GM04504 (cell line): ENCODE data around the gene ANKRD60.
A peak's percentile ranks its signal among the peaks of the same experiment; 100 is the strongest.

Experiments
- DNase-seq: peaks from one replicate; pipeline ENCODE4 v3.0.0-alpha.2; 2012; ENCODE audit warnings: low read depth

The ANKRD60 gene

DNA sequence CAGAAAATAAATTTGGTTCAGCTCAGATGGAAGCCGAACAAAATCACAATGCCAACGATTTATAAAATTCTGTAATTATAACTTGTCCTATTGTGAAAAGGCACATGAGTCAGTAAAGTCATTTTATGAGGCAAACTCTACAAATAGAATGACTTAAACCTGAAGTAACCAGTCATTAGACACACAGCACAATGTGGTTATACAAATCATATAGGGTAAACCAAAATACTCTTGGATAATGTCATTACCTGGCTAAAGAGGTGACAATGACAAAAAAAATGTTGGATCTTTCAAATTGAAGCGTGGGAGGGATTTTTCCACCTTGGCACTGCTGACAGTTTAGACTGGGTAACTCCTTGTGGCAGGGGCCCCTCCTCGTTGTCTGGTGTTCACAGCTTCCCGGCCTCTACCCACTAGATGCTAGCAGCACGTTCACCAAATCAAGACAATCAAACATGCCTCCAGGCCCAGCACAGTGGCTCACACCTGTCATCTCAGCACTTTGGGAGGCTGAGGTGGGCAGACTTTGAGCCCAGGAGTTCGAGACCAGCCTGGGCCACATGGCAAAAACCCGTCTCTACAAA lies 5.0 kb downstream of the ANKRD60 start:
- DNase-seq: no peak

DNA sequence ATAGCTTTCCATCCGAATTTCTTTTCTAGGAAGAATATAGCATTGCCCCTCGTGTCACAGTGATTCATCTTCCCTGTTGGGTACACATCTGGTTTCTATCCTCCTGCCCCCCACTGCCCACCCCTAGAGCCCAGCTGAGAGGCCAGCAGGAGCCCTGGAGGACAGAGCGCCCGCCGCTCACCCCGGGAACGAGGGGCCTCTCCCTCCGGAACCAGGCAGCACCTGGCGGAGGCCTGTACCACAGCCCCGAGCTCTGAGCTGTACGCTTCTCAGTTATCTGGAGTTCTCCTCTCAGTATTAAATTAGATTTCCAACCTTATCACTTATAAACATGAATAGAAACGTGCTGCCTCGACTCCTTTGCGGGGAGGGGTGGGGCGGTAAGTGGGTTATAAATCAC lies 6.0 kb downstream of the ANKRD60 start:
- no peak for DNase-seq

DNA sequence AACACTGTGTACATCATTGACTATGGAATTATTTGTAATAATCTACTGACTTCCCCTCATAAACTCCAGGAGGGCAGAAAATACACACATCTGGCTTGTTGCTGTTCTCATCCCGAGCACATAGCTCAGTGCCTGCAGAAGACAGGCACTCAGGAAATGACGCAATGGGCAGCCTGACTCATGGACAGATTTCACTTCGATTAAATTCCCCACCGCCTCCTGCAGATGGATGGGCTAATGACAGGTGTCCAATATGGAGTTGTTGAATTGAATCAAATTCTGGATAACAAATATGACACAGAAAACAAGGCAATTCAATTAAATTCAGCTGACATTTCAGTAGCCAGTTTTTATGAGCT lies 9.1 kb downstream of the ANKRD60 start:
- peak; percentile 78 for DNase-seq

DNA sequence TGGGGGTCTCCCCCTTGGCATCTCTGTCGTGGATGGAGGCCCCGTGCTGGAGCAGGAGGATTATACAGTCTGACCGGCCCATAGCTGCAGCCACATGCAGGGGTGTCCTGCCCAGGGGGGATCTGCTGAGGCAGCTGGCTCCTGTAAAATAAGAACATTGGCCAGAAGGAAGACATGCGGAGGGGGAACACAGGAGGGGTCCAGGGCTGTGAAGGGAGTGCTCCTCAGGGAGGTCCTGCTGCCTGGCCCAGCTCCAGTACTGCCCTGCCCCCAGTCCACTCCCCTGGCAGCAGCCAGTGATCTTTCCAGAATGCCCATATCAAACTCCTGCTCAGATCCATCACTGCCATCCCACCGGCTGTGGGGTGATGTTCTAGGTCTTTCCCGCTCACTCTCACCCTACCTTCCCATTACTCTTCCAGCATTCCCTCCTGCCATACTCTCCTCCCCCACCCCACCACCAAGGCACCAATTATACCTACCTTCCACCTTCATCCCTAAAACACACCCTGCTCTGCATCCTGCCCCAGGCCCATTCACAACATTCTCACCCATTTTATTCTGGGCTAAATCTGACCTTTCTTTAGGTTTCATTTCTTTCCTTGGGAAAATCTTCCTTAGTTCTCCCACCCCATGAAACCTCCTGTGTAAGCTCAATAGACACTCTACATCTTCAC lies 9.7 kb downstream of the ANKRD60 start:
- no peak for DNase-seq

DNA sequence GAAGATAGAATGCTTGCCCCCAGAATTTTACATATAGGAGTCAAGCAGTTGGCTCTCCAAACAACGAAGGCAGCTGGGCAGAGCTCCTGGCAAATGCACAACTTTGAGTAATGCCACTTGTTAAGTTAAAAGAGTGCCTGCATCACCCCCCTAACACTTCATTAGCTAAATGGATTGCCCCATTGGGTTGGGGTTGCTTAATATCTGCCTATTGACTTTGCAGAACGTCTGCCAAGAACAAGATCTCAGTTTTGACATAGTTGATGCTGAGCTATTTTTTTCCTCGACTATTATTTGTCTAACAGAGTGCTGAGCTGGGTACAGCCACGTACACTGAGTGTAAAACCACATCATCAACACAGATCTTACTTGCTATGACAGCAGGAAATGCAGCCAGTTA lies 12.1 kb downstream of the ANKRD60 start:
- DNase-seq: no peak

DNA sequence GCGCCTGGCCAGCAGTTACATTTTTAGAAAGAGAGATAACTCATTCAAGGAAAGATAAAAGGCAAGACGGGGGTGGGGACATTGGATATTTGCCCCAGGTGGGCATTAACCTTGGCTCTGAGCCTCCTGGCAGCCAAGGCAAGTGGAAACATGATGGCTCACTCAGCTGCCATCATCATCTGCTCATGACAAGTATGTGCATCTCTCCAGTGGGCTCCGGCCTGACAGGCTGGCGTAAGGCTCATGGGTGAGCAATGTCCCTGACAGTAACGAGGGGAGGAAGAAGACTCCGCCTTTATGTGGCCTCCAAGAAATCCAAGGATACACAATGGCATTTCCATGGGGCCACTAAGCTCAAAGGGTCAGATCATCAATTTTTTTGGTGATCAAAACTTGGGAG lies 13.3 kb downstream of the ANKRD60 start:
- no peak for DNase-seq

DNA sequence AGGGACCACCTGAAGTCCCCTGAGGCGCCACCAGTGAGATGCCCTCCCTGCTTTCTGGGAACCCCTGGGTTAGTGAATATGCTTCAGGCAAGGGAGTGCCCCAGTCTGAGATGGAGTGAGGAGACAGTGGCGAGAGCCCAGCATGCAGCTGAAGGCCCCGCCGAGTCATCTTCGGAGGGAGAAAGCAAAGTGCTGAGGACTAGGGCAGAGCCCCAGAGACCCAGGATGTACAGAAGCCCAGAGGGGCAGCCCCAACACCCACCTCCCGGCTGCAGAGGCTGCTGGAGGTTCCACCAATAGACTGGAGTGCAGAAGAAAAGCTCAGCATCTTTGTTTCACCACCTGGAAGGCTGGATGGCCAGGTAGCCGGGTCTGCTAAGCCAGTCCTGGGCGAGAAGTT lies 14.1 kb downstream of the ANKRD60 start:
- DNase-seq: no peak

DNA sequence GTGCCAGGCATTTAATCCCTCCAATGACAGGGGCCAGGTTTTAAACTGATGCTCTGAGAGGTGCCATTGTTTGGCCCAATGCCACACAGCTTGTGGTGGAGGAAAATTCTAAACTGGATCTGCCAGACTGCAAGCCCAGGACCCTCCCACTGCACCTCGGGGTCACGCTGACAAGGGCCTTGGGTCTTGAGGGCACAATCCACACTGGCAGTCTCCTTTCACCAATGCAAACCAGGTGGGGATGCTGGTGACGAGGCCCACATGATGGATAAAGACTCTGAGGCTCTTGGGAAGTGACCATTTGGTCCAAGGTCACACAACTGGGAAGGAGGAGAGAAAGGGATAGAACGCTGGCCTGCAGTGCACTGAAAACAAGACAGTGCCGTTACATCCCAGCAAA lies 14.7 kb downstream of the ANKRD60 start:
- DNase-seq: no peak

DNA sequence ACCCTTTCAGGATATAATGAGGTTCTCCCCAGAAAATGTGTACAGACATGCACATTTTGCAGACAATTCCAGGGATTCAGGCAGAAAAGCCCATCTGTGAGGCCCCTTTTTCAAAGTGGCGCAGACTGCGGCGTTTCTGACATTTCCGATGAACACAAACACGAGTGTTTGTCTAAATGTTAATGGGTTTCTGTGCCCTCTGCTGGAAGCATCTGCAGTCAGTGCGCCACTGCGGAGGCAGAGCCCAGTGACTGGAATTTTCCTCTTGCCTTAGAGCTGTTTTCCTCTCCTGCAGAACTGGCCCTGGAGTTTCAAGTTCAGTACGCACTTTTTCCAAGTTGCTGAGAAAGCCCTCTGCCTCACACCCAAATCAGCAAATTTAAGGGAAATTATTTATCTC lies 15.3 kb downstream of the ANKRD60 start:
- no peak for DNase-seq

DNA sequence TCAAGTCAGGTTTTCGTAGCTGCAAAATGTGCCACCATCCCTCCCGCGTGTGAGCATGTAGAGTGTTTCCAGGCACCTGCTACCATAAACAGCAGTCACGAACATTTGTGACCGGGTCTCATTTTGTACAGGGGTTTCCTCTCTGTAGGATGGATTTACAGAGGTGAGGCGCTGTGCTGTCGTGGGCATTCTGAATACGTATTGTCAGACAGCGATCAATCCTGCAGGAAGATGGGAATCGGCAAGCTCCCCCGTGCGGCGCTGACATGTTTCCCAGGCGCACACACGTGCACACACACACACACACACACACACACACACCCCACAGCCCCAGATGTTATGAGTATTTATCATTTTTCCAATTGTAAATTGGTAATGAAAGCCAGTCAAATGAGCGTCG lies 15.8 kb downstream of the ANKRD60 start:
- no peak for DNase-seq

DNA sequence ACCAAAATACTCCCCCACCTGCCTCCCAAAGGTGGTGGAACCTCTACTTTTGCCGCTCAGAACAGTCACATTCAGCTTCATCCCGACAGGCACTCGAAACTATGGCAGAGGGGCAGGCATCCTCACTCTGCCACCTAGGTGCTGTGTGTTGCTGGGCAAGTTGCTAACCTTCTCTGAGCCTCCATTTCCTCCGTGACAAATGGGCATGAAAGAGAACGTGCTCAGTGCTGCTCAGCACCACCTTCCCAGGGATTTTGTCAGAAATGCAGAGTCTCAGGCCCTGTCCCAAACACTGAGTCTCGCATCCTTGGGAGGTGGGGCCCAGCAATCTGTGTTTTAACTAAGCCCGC lies 18.1 kb downstream of the ANKRD60 start:
- DNase-seq: no peak

DNA sequence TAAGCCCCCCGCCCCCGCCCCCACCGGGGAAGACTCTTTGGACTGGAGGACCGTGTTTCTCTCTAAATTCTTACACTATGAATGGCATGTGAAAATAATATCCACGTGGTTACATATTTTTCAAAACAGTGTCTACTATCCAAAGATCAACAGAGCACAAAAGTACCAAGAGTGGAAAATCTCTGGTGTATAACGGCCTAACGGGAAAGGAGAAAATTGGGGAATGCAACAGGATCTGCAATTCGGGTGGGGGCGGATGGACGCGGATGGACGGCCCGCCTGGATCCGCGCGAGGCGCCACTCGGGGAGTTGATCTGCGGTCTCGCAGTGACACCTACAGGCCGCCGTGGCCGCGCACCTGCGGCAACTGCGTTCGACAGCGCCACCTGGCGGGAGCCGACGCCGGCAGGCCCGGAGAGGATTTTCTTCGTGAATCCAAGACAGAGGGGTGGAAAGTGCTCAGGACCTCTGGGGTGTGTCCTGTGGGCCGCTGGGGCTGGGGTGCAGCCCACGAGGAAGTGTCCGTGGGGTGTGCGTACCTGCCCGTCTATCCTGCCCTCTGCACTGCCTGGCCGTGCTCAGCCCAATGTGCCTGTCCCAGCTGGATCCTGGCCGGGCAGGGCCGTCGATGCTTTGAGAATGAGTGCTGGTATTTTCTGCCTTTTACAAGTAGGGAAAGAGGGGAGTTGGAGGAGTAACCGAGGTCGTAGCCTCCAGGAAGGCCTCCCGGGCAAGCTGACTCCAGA lies 18.6 kb downstream of the ANKRD60 start:
- peak; percentile 27 for DNase-seq

DNA sequence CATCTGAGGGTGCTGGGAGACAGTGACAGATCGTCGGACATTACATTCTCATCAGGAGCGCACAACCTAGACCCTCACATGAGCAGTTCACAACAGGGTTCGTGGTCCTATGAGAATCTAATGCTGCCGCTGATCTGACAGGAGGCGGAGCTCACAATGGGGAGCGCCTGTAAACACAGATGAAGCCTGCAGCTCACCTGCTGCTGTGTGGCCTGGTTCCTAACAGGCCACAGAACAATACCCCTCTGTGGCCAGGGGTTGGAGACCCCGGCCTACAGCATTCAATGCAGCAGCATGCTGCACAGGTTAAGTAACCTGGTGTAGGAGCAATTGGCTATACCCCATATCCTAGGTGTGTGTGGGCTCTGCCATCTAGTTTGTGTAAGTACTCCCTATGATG lies 19.5 kb downstream of the ANKRD60 start:
- DNase-seq: no peak

DNA sequence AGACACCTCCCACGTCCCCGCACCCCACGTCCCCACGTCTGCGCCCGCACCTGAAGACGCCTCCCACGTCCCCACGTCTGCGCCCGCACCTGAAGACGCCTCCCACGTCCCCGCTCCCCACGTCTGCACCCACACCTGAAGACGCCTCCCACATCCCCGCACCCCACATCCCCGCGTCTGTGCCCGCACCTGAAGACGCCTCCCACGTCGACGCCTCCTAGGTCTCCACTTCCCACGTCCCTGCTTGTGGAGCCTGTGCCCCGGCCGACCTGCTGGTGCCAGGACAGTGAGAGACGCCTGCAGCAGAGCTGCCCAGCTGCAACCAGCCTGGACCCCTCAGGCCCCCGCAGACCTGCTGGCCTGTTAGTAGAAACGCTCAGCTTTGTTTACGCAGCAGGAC lies 22.6 kb downstream of the ANKRD60 start:
- no peak for DNase-seq

DNA sequence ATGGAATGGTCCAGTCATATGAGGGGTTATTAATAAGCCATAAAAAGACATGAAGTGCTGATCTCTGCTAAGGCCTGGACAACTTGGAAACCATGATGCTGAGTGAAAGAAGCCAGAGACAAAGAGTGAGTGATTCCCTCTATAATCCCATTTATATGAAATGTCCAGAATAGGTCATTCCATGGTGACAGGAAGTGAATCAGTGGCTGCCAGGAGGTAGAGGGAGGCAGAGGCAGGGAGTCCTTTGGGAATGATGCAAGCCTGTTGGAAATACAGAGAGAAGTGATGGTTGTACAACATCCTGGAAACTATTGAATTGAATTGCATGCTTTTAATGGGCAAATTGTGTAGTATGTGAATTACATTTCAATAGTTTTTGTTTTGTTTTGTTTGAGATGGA lies 26.4 kb downstream of the ANKRD60 start:
- no peak for DNase-seq

DNA sequence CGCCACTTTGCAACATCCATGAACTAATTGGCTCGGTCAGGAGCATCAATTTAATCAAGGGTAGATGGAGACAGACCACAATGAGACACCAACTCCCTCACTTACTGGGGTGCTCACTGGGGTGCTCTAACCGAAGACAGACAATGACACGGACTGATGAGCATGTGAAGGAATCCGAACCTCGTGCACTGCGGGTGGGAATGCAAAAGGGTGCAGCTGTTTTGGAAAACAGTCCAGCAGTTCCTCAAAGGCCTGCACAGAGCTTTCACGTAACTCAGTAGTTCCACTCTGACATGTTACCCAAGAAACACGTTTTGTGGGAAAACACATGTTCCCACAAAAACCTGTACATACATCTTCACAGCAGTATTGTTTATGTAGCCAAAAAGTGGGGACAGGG lies 26.8 kb downstream of the ANKRD60 start:
- no peak for DNase-seq

DNA sequence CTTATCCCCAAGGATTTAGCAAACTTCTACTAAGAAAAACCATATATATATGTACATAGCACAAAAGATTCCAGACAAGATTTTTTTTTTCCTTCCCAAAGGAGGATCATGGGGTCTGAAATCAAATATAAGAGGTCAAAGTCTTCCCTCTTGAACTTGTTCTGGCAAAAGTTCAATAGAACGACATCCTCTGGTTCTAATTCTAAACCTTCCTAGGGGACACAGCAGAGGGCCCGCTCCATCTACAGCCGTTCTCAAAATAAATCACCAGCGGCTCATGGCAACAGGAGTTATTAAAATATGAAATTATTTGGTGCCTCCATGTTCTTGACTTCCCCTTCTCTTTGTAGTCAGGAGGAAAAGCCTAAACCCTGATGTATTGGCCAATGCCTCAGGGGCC lies 29.0 kb downstream of the ANKRD60 start:
- DNase-seq: no peak

DNA sequence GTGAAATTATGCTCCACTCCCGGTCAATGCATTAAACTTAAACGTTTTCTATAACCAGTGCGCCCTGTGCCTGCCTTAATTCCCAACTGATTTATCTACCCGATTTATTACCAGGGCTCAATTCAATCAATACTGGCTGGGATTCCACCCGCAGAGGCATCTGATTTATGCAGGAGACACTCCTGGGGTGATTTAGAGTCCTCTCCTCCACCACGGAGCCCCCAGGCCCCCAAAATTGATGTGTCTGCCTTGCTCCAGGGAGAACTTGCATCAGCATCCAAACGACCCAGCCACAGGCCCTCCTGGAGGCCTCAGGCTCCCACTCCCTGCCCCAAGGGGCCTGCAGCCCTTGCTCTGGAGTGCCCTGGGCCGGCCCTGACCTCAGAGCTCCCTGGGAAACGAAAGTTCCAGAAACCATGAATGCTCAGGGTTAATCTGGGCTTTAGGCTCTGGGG lies 29.5 kb downstream of the ANKRD60 start:
- DNase-seq: no peak

DNA sequence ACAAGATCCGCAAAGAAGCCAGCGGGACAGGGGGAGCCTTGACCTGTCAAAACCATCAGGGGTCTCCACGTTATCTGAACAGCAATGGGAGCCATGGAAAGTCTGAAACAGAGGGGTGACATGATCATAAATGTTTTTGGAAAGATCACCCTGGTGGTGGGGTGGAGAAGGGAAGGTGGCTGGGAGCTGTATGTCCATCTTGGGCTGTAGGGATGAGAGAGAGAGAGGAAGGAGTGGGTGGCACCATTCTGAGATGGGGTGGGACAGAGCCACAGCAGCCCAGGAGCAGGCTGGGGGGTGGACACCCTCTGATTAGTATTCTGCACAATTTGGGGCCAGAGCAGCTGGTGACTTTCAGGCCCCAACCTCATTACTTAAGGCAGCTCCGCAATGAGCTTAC lies 30.1 kb downstream of the ANKRD60 start:
- DNase-seq: no peak

DNA sequence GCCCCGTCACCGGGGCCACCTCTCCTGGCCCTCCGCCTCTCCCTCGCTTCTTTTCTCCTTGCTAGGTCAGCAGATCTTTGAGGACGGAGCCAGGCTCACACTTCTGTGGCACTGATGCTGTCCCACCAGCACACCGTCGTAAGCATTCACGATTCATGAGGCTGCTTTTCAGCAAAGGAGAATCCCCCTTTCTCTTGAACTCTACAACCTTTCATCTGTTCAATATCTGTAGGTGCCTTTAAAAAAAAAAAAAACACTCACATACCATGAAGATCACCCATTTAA lies 31.3 kb downstream of the ANKRD60 start:
- no peak for DNase-seq

DNA sequence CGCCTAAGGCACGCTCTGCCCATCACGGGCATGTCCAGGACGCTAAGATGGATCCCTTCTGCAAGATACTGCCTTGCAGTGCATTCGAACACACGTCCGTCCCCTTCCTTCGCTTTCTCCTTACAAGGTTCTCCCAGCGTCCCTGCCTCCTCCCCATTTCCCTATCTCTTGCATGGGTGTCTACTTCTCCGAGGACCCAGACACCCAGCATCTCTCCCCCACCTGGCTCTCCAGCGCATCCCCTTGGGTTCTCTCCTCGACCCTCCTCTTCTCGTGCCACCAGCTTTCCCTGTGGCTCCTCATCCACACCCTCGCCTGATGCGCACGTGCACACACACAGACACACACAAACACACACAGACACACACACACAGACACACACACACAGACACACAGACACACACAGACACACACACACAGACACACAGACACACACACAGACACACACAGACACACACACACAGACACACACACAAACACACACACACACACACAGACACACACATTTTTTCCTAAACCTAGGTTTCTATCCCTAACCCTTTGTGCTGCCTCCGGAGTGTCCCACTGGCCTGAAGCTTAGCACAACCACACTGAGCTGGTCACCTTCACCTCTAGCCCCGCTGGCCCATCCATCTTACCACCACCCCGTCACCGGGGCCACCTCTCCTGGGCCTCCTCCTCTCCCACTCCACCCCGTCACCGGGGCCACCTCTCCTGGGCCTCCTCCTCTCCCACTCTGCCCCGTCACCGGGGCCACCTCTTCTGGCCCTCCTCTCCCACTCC lies 31.9 kb downstream of the ANKRD60 start:
- no peak for DNase-seq

DNA sequence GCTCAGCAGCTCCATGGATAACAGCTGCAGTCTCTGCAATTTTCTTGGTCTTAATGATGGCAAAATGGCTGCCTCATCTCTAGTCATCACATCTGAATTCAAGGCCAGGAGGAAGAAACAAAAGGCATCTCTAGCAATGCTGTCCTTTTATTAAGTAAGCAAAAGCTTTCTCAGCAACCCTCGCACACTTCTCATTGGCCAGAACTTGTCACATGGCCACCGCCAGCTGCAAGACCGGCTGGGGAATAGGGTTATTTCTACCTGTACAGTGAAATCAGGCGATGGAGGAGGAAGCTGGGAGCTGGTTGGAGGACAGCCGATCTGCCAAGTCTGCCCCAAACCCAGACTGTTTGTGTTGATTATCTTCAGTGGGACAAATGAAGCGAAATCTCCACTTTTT lies 33.4 kb downstream of the ANKRD60 start:
- DNase-seq: no peak

DNA sequence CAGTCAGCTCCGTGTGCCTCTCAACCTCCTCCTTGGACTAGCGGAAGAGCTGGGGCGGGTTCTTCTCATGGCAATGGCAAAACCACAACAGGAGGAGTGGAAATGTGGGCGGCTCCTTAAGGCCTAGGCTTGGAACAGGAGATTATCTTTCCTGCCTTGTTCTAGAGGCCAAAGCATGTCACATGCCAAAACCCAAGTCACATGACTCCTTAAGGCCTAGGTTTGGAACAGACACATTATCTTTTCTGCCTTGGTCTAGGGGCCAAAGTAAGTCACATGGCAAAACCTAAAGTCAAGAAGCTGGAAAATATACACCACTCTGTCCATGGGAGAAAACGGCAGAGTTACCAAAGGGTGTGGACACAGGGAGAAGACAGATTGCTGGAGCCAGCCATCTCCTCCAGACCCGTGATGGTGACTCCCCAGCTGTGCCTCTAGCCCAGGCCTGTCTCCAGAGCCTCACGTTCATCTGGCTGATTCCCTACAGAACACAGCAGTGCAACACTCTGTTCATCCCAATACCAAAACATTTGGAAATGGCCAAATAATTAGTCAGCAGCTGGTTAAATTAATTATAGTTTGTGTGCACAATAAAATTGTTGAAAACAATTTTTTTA lies 34.2 kb downstream of the ANKRD60 start:
- DNase-seq: no peak
